NB4 (cell line): ENCODE measurements around the gene SNX8.

Experiments used
- DNase-seq: peaks from one replicate; pipeline ENCODE4 v3.0.0; 2010; ENCODE audit warnings: low read depth
- H3K4me3 ChIP-seq: one replicate; pipeline ENCODE4 v1.5.1; 2011; ENCODE audit warnings: mild to moderate bottlenecking, low read depth, low read length, moderate library complexity
- MAX ChIP-seq: IDR thresholded peaks from 2 replicates; pipeline ENCODE4 v1.6.1; 2011; ENCODE audit warnings: low read depth, low read length
- MYC ChIP-seq: IDR thresholded peaks from 2 replicates; pipeline ENCODE4 v1.6.1; 2011; ENCODE audit warnings: low read depth, low read length
- TF ChIP-seq, protein P1 (sequence below): IDR thresholded peaks from one replicate; pipeline ENCODE4 v1.5.1; 2012; ENCODE audit warnings: low read depth, low read length

SNX8 gene

DNA sequence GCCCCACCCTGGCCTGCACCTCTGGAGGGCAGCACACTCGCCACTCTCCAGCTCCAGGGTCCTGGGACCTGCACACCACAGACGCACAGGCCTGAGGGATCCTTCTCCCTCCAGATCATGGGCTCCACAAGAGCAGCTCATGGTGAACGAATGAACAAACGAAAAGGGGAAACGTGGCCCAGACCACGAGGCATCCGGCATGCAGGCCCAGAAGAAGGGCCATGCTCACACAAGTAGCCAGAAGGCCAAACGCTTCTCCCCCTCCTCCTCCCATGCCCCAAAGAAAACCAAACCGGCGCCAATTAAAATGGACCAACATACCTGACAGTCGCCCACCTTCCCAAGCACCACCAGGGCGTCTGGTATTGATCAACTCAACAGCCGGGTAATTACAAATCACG is 111.9 kb downstream of the SNX8 start:
- TF ChIP-seq MAX (no peak), MYC (no peak)
- TF ChIP-seq, protein P1, sequence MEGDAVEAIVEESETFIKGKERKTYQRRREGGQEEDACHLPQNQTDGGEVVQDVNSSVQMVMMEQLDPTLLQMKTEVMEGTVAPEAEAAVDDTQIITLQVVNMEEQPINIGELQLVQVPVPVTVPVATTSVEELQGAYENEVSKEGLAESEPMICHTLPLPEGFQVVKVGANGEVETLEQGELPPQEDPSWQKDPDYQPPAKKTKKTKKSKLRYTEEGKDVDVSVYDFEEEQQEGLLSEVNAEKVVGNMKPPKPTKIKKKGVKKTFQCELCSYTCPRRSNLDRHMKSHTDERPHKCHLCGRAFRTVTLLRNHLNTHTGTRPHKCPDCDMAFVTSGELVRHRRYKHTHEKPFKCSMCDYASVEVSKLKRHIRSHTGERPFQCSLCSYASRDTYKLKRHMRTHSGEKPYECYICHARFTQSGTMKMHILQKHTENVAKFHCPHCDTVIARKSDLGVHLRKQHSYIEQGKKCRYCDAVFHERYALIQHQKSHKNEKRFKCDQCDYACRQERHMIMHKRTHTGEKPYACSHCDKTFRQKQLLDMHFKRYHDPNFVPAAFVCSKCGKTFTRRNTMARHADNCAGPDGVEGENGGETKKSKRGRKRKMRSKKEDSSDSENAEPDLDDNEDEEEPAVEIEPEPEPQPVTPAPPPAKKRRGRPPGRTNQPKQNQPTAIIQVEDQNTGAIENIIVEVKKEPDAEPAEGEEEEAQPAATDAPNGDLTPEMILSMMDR = no peak
- DNase-seq = no peak
- H3K4me3 ChIP-seq = no peak overlapping the region
